ENCODE data around the gene TGFBRAP1. TPM values are rescaled to one million over a fixed set of nuclear protein-coding genes. Genes with fewer than 3 reads are reported as not detected.

TGFBRAP1 gene
- total RNA-seq, 4 donors from 2014 or later, result 13.1 to 21.8 (median 19.4) TPM

DNA sequence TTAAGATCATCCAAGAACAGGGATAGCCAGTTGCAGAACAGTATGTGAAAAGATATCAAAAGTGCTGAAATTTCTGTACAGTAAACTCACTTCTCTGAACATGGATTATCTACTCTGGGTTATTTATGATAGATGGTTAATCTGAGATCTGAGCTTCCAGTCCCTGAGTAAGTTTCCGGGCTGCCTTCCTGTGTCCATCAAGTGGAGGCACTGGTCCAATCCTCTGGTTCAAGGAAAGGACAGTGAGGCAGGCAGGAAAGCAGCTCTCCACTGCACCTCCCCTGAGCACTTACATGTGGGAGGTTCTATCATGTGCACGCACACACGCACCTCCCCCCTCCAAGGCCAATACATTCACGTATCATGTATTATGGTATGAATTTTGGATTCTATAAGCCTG is 55.5 kb downstream of the TGFBRAP1 start:
- H3K36me3 ChIP-seq, result peaks cover 0 to 45% (median 21%) of the 10 kb centered on the region in 4 donors

DNA sequence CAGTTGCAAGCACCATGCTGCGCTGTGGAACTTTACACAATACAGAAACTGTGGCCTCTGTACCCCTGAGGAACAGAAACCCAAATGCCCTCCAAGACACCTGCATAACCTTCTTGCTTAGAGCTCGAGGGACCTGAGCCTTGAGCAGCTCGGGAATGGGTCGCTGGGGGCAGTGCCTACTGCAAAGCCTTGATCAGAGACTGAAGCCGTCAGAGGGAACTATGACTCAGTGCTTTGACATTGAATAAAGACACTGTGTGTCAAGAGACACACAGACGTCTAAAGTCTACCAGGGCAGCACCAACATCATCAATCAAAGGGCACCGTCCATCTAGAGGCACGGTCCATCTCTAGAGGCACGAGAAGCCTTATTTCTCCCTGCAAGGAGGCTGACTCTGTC is 57.4 kb downstream of the TGFBRAP1 start:
- H3K9me3 ChIP-seq, result no peaks in the 10 kb centered on the region
- H3K4me3 ChIP-seq, result no peak overlapping the region
- H3K36me3 ChIP-seq, result peaks cover 0 to 55% (median 26%) of the 10 kb centered on the region in 4 donors
- H3K4me1 ChIP-seq, result no peaks in the 10 kb centered on the region
- intact Hi-C loops (cut with DNase I; ENCODE audit: low total_unique reads) (no loop called here), in situ Hi-C loops (cut with MboI; ENCODE audit: low pct_ligation_motif_present in 1 of 4, low pct_unique_long_range_greater_than_20kb in 1 of 4, low sequenced_read_pairs in 3 of 4) (no loop called here)
- H3K27me3 ChIP-seq, result no peaks in the 10 kb centered on the region
- H3K27ac ChIP-seq, result no peak overlapping the region
- no peak for DNase-seq
- WGBS, 2 donors (ENCODE audit: low coverage in 1 of 2), result 90% methylated on average over 9 of the region's 9 CpGs; no CpG with 5 or more reads in 1 of the 2 donors
- TF ChIP-seq EP300 (IDR thresholded peaks at IDR 0.05; ENCODE audit: low read depth) (no peak), POLR2A (IDR thresholded peaks at IDR 0.05) (no peak), POLR2AphosphoS5 (IDR thresholded peaks at IDR 0.05) (no peak)
- TF ChIP-seq, protein P1, sequence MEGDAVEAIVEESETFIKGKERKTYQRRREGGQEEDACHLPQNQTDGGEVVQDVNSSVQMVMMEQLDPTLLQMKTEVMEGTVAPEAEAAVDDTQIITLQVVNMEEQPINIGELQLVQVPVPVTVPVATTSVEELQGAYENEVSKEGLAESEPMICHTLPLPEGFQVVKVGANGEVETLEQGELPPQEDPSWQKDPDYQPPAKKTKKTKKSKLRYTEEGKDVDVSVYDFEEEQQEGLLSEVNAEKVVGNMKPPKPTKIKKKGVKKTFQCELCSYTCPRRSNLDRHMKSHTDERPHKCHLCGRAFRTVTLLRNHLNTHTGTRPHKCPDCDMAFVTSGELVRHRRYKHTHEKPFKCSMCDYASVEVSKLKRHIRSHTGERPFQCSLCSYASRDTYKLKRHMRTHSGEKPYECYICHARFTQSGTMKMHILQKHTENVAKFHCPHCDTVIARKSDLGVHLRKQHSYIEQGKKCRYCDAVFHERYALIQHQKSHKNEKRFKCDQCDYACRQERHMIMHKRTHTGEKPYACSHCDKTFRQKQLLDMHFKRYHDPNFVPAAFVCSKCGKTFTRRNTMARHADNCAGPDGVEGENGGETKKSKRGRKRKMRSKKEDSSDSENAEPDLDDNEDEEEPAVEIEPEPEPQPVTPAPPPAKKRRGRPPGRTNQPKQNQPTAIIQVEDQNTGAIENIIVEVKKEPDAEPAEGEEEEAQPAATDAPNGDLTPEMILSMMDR (IDR thresholded peaks at IDR 0.05), result no peak

More for the DNA sequence above, 55.5 kb downstream of the TGFBRAP1 start:
- Histone ChIP-seq H3K27ac (no peak overlapping the region), H3K9me3 (no peaks in the 10 kb centered on the region), H3K4me1 (no peaks in the 10 kb centered on the region), H3K27me3 (no peaks in the 10 kb centered on the region), H3K4me3 (no peak overlapping the region)
- 40 to 87% methylated on average over 1 to 4 of the region's 4 CpGs for WGBS, 2 donors (ENCODE audit: low coverage in 1 of 2)
- TF ChIP-seq POLR2A (IDR thresholded peaks at IDR 0.05), result no peak
- no peak for TF ChIP-seq POLR2AphosphoS5 (IDR thresholded peaks at IDR 0.05)
- TF ChIP-seq EP300 (IDR thresholded peaks at IDR 0.05; ENCODE audit: low read depth), result no peak
- TF ChIP-seq, protein P1 (IDR thresholded peaks at IDR 0.05), result no peak
- DNase-seq, result no peak
- intact Hi-C loops (cut with DNase I; ENCODE audit: low total_unique reads) (no loop called here), in situ Hi-C loops (cut with MboI; ENCODE audit: low pct_ligation_motif_present in 1 of 4, low pct_unique_long_range_greater_than_20kb in 1 of 4, low sequenced_read_pairs in 3 of 4) (no loop called here)

DNA sequence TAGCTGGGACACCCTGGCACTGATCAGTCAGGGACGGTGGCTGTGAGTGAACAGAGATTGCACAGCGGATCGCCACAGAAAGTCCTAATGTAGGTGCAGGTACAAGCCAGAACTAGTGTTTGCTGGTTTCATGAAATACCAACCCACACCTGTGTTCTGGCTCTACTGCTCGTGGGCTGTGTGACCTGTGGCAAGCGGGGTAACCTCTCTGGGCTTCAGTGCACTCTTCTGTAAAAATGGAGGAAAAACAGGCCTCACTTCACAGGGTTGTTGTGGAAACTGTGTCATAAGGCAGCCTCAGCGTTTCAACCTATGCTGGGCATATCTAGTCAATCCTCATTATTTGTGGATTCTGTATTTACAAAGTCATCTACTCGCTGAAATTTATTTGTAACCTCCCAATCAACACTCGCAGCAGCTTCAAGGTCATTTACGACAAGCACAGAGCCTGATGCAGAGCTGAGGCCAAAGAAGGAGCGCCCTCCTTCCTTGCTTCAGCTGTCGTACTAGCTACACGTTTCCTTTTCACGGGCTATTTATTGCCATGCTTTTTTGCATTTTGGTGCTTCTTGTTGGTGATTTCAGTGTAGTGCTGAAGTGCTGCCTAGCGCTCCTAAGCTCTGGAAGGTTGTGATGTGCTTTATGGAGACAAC is 58.0 kb downstream of the TGFBRAP1 start:
- DNase-seq, result no peak
- no peak for TF ChIP-seq POLR2AphosphoS5 (IDR thresholded peaks at IDR 0.05)
- no peak for TF ChIP-seq EP300 (IDR thresholded peaks at IDR 0.05; ENCODE audit: low read depth)
- TF ChIP-seq, protein P1 (IDR thresholded peaks at IDR 0.05), result no peak
- no peak for TF ChIP-seq POLR2A (IDR thresholded peaks at IDR 0.05)
- Histone ChIP-seq H3K4me3 (no peak overlapping the region), H3K4me1 (no peaks in the 10 kb centered on the region), H3K36me3 (peaks cover 0 to 54% (median 27%) of the 10 kb centered on the region in 4 donors), H3K27ac (no peak overlapping the region), H3K9me3 (no peaks in the 10 kb centered on the region), H3K27me3 (no peaks in the 10 kb centered on the region)
- WGBS, 2 donors (ENCODE audit: low coverage in 1 of 2), result 88 to 93% methylated on average over 14 of the region's 14 CpGs
- intact Hi-C loops (cut with DNase I; ENCODE audit: low total_unique reads) (no loop called here), in situ Hi-C loops (cut with MboI; ENCODE audit: low pct_ligation_motif_present in 1 of 4, low pct_unique_long_range_greater_than_20kb in 1 of 4, low sequenced_read_pairs in 3 of 4) (no loop called here)

DNA sequence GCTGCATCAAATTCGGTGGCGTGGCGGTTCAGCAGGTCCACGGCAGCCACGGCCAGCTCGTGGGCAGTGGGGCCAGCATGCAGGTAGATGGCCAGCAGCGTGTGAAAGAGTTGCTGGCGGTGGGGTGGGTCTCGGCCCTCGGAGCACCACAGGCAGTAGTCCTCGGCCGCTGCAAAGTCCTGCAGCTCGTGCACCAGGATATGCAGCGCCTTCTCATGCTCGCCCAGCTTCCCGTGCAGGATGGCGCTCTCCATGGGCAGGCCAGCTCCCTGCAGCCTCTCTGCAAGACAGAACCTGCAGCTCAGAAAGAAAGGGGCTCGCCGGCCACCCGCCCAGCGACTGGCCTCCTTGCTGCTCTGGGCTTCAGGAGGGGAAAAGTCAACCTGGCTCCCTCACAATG is 60.1 kb downstream of the TGFBRAP1 start:
- DNase-seq, result no peak
- intact Hi-C loops (cut with DNase I; ENCODE audit: low total_unique reads), result no loop called here
- Histone ChIP-seq H3K9me3 (no peaks in the 10 kb centered on the region), H3K27me3 (no peaks in the 10 kb centered on the region), H3K36me3 (peaks cover 0 to 59% (median 25%) of the 10 kb centered on the region in 4 donors), H3K4me3 (no peak overlapping the region), H3K27ac (no peak overlapping the region), H3K4me1 (no peaks in the 10 kb centered on the region)
- in situ Hi-C loops (cut with MboI; ENCODE audit: low pct_ligation_motif_present in 1 of 4, low pct_unique_long_range_greater_than_20kb in 1 of 4, low sequenced_read_pairs in 3 of 4), result no loop called here
- WGBS, 2 donors (ENCODE audit: low coverage in 1 of 2), result 96% methylated on average over 21 of the region's 21 CpGs; no CpG with 5 or more reads in 1 of the 2 donors
- TF ChIP-seq POLR2A (IDR thresholded peaks at IDR 0.05) (no peak), EP300 (IDR thresholded peaks at IDR 0.05; ENCODE audit: low read depth) (no peak), POLR2AphosphoS5 (IDR thresholded peaks at IDR 0.05) (no peak)
- TF ChIP-seq, protein P1 (IDR thresholded peaks at IDR 0.05), result no peak

Data from transverse colon (tissue), 4 donors.